Fibroblast of skin of back (primary cell): ENCODE results near the gene HMHB1.
"Not testable (repeated sequence)": the region's sequence is repeated elsewhere in the genome, so short reads cannot be mapped to it uniquely, and the experiment has no call there.

Experiments
- DNase-seq: peaks from one replicate; pipeline ENCODE4 v3.0.0-alpha.2; 2013

Gene HMHB1

GRCh38 chr5:143801252-143801939 lies 10.6 kb upstream of the HMHB1 start:
- DNase-seq, result no peak

GRCh38 chr5:143805861-143806260 lies 6.1 kb upstream of the HMHB1 start:
- no peak for DNase-seq

DNA sequence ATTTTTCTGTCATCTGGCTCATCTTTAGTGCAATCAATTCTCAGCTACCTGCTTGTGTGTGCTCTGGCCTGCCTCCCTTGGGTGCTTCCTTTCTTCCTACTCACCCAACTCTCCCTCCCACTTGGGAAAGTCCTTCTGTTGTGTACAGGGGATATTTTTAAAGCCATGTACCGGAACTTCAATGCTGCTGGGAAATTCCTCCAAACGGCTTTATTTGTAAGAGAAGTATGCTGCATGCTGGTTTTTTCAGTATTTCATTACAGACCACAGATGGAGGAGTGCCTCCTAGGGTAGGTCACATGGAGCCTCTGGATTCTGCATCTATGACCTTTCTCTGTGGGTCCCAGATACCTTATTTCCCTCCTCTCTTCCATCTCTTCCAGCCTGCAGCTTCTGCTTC lies 5.4 kb upstream of the HMHB1 start:
- DNase-seq, result peak; percentile 4

DNA sequence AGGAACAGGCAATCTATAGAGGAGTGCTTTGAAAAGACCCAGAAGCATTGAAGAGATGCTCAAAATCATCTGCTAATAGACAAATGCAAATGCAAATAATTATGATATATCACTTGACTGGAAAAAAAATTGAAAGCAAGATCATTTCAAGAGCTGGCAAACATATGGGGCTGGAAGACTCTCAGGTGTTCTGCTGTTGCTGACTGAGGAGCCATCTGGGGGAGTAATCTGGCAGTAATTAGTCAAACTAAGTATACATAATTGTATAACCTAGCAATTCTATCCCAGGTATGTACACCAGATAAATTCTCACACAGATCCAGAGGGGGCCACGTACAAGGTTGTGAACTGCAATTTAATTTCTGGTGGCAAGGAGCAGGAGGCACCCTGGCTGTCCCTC lies 4.6 kb upstream of the HMHB1 start:
- no peak for DNase-seq

GRCh38 chr5:143816370-143816769 lies 4.4 kb downstream of the HMHB1 start:
- not testable (repeated sequence) for DNase-seq

- DNase-seq, result no peak
Measured at GRCh38 chr5:143819716-143820115, 7.8 kb downstream of the HMHB1 start.

- DNase-seq, result no peak
Measured at GRCh38 chr5:143820451-143820850, 8.5 kb downstream of the HMHB1 start.

- DNase-seq, result peak; percentile 65
Measured at GRCh38 chr5:143824851-143825720, 13.1 kb downstream of the HMHB1 start.

DNA sequence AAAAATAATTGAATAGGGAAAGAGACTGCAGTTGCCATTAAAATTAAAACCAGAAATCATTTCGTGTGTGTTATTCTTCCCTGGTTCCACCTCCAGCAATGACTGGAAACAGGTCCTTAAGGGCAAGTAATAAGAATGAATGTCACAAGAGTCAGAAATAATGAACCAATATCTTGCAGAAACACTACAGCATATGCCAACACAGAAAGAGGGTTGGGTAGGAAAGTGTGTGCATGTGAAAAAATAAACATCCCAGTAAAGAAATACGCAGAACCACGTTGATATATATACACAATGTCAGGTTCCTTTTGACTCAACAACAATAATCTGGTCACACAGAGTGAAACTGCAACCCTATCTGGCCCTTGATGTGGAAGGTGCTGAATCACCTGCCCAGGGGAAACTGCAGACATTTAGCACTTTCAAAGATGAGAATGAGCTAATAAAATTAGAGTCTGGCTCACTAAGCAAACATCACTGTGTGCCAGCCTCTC lies 15.0 kb downstream of the HMHB1 start:
- DNase-seq, result no peak

- no peak for DNase-seq
Measured at GRCh38 chr5:143828710-143829109, 16.7 kb downstream of the HMHB1 start.

DNA sequence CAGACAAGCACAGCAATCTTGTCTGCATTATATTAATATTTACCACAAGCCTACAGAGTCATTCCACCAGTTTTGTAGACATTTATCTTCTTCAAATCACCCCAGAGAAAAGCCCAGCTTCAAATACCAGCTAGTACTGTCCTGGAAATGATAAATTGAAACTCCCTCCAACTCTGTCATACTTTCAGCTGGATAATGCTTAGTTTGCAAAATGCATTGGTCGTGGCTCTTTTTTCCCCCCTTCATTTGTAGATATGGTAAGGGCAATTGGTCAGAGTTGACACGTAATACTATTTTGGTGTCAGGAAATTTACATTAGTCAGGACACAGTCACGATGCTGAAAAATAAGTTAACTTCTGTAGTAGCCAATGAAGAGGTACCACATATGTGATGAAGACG lies 21.2 kb downstream of the HMHB1 start:
- DNase-seq, result no peak

- no peak for DNase-seq
Measured at GRCh38 chr5:143835251-143835650, 23.3 kb downstream of the HMHB1 start.

- DNase-seq, result peak; percentile 68
Measured at GRCh38 chr5:143836161-143836725, 24.3 kb downstream of the HMHB1 start.

GRCh38 chr5:143837306-143837848 lies 25.4 kb downstream of the HMHB1 start:
- peak; percentile 87 for DNase-seq

DNA sequence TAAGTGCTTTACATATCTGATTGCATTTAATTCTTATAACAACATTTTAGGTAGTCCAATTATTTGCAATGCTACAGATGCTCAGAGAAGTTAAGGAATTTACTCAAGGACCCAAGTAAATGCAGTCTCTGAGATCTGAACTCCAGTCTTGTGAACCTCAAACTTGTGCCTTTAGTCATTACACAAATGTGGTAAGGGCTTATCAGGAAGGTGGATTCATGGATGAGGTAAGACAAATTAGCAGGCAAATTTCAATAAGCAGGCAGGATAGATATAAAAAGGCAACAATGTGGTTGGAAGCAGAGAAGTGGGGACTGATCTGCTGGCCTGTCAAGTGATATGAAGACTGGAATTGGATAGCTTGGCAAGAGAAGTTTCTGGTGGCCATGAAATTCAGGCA lies 29.5 kb downstream of the HMHB1 start:
- DNase-seq, result no peak

DNA sequence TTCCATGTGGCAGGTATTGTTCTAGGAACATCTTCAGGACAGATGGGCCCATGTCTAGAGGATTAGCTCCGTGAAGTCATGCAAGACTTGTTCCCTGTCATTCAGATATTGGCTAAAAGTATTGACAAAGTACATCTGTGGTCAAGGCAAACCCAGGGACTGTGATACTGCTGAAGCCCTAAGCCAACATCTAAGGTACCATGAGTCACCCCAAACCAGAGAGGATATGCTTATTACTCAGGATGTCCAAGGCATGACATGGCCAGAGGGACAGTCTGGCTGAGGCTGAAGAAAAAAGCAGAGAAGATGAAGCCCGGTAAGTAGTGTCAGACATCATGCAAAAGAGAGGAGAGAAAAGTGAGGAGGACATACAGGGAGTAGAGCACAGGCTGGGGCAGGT lies 31.0 kb downstream of the HMHB1 start:
- peak; percentile 27 for DNase-seq

DNA sequence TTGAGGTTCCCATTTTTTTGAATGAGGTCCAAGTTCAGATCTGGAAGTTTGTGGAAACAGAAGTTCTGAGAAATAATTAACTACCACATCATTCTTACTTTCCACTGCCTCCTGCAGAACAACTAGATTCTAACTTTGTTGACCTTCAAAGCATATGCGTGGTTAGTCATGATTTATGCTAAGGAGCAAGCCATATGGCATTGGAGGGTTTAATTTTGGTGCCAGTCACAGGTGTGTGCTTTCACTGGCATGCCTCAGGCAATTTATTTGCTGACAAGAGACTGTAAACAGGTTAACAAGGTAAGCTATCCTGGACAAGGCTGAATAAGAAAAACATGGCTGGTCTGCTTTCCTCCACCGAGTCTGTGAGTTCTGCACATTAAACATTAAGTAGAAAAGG lies 31.5 kb downstream of the HMHB1 start:
- DNase-seq, result no peak

DNA sequence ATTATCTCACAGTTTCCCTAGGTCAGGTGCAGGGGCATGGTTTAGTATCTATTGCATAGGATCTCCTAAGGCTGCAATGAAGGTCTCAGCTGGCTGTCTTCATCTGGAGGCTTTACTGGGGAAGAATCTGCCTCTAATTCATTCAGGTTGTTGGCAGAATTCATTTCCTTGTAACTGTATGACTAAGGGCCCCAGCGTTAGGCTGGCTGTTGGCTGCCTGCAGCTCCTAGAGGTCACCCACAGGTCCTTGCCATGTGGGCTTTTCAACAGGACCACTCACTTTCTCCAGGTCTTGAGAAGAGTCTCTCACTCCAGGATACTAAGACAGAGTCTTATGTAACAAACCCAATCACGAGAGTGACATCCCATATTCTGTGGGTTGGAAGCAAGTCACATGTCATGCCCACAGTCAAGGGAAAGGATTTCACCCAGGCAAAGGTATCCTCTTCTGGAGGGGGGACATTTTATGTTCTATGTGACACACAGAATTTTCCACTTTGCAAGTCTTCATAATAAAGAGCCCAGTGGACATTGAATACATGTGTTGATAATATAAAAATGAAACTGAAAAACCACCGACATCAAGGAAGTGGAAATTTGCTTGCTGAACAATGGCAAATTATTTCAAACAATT lies 38.2 kb downstream of the HMHB1 start:
- DNase-seq, result no peak

GRCh38 chr5:143851383-143851782 lies 39.4 kb downstream of the HMHB1 start:
- no peak for DNase-seq

DNA sequence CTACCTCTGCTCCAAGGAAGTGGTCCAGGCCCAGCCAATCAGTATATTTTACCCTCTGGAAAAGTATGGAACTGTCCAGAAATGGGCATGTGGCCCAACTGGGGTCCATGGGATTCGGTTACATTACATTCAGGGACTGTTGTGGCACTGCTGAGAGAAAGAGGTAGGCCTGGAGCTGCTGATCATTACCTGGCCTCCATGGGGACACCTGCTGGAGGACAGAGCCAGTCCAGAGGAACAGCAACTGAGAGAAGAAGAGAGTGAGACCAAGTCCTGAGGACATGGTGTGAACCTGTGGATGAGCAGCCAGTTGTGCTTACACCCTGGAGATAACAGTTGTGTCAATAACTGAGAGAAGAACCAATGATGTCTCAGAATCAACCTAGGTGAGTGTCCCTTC lies 48.2 kb downstream of the HMHB1 start:
- DNase-seq, result no peak

DNA sequence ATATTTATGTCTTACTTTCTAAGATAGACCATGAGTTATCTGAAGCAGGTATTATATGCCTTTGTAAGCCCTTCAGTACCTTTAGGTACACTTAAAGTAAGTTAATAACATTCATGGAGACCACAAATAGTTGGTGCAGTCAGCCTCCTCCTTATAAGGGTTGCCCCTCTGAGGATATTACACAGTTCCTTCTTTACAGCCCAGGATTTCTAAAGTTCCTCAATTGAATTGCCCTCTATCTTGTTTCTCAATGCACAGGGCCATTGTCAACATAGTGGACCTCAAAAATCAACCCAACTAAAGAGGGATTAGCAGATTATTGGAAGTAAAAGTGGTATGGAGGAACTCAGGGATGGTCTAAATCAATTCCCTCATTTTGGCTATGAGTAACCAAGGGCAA lies 50.3 kb downstream of the HMHB1 start:
- no peak for DNase-seq

DNA sequence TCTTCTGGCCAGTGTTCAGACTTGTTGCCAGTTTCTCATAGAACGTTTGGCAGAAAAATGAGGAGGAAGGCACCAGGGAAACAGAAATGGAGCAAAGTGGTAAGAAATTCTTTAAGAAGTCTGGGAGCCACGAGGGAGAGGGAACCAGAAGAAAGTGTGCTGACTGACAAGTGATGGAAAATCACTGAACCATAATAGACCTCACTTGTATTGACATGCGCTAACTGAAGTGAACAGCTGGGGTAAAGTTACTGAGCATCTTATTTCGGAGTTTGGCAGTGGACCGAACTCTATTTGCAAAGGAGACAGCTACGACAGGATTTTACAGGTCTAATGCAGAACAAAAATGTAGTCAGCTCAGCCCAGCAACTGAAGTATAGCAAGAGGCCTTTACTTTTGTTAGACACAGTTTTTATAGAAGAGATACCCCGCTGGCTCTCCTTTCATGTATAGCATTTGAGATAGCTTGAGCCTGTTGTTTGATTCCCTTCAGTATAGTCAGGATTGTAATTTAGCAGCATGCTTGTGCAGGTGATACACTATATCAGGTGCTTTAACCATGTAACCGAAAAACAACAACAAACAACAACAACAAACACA lies 53.6 kb downstream of the HMHB1 start:
- DNase-seq, result no peak
